Neural progenitor cell (in vitro differentiated cells): ENCODE results near the gene DHDH. TPM values are rescaled to one million over a fixed set of nuclear protein-coding genes. Genes with fewer than 3 reads are reported as not detected.
"Not testable (repeated sequence)": the region's sequence is repeated elsewhere in the genome, so short reads cannot be mapped to it uniquely, and the experiment has no call there.

ENCODE experiments used
- DNase-seq: peaks from one replicate; pipeline ENCODE4 v3.0.0-alpha.2; 2016; ENCODE audit warnings: low spot score
- H2AFZ ChIP-seq: fragments of 200-600 bp; sonication (generic); replicated peaks from 2 replicates; pipeline ENCODE4 v1.6.1; 2016; ENCODE audit warnings: antibody characterized with exemption
- H3F3A ChIP-seq: fragments of 200-600 bp; sonication (generic); 2 replicates; pipeline ENCODE4 v1.6.1; 2016; ENCODE audit warnings: antibody characterized with exemption, low read depth
- H3K27ac ChIP-seq: fragments of 200-600 bp; sonication (generic); 2 replicates; pipeline ENCODE4 v1.5.1; 2016; ENCODE audit warnings: mild to moderate bottlenecking
- H3K27me3 ChIP-seq: fragments of 200-600 bp; sonication (generic); 2 replicates; pipeline ENCODE4 v1.6.1; 2016; ENCODE audit warnings: mild to moderate bottlenecking, moderate library complexity
- H3K36me3 ChIP-seq: fragments of 200-600 bp; sonication (generic); 2 replicates; pipeline ENCODE4 v1.5.1; 2016
- H3K4me1 ChIP-seq: fragments of 200-600 bp; sonication (generic); 2 replicates; pipeline ENCODE4 v1.6.1; 2016; ENCODE audit warnings: mixed run types
- H3K4me2 ChIP-seq: fragments of 200-600 bp; sonication (generic); 2 replicates; pipeline ENCODE4 v1.6.1; 2016
- H3K4me3 ChIP-seq: fragments of 200-600 bp; sonication (generic); 2 replicates; pipeline ENCODE4 v1.5.1; 2016
- H3K79me2 ChIP-seq: fragments of 200-600 bp; sonication (generic); 2 replicates; pipeline ENCODE4 v1.6.1; 2016; ENCODE audit warnings: low read depth
- H3K9ac ChIP-seq: fragments of 200-600 bp; sonication (generic); 2 replicates; pipeline ENCODE4 v1.6.1; 2016
- H3K9me3 ChIP-seq: fragments of 200-600 bp; sonication (generic); 2 replicates; pipeline ENCODE4 v1.5.1; 2016; ENCODE audit warnings: low read depth
- H4K20me1 ChIP-seq: fragments of 200-600 bp; sonication (generic); 2 replicates; pipeline ENCODE4 v1.6.1; 2016; ENCODE audit warnings: low read depth
- H3K27ac Mint-ChIP-seq: 3 replicates; pipeline ENCODE4 v1.8.0; 2021; ENCODE audit warnings: mixed read lengths
- H3K27me3 Mint-ChIP-seq: 2 replicates; pipeline ENCODE4 v1.8.0; 2022; ENCODE audit warnings: low read depth, mild to moderate bottlenecking, inconsistent platforms, moderate library complexity, mixed read lengths; ENCODE audit not compliant: insufficient read depth
- H3K36me3 Mint-ChIP-seq: 3 replicates; pipeline ENCODE4 v1.8.0; 2021; ENCODE audit warnings: mixed read lengths
- H3K4me1 Mint-ChIP-seq: 3 replicates; pipeline ENCODE4 v1.8.0; 2021; ENCODE audit warnings: mixed read lengths
- H3K4me3 Mint-ChIP-seq: 3 replicates; pipeline ENCODE4 v1.8.0; 2021; ENCODE audit warnings: mild to moderate bottlenecking, moderate library complexity, mixed read lengths
- H3K9me3 Mint-ChIP-seq: 3 replicates; pipeline ENCODE4 v1.8.0; 2020; ENCODE audit warnings: mixed read lengths
- EZH2 ChIP-seq: fragments of 200-600 bp; sonication (generic); IDR thresholded peaks from 2 replicates; pipeline ENCODE4 v1.6.1; 2017; ENCODE audit warnings: antibody characterized with exemption, mild to moderate bottlenecking, moderate library complexity
- EZH2phosphoT487 ChIP-seq: fragments of 200-600 bp; sonication (generic); IDR thresholded peaks from 2 replicates; pipeline ENCODE4 v1.6.1; 2017; ENCODE audit warnings: antibody characterized with exemption
- total RNA-seq: library from RNA; depleted of rRNA; stranded (reverse); fragments of >200 nt; gene quantifications from 2 replicates; pipeline ENCODE4 v1.2.3, GENCODE V29; 2015; ENCODE audit warnings: low replicate concordance
- TF ChIP-seq, protein P1 (sequence below): fragments of 200-600 bp; sonication (generic); IDR thresholded peaks from 2 replicates; pipeline ENCODE4 v1.5.1; 2017; ENCODE audit warnings: antibody characterized with exemption, mild to moderate bottlenecking

The DHDH gene
- total RNA-seq, 1 donor from 2014 or later = not detected

DNA sequence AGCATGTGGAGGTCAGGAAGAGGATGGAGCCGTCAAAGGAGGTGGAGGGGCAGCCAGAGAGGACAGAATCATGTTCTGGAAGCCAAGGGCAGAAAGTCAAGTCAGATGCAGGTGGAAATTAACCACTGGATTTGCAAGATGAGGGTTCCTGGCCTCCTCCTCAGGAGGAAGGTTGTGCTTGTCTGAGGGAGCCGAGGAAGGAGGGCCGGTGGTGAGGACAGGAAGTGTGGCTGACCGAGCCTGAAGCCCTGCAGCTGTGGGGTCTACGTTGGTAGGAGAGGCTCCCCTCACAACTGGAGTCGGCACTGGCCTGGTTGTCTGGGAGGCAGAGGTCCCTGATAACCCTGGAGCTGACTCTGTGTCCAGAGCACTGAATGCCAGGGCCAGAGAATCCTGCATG, 15.4 kb upstream of the DHDH start:
- no peak for DNase-seq
- H3K9me3 ChIP-seq = no peaks in the 10 kb centered on the region
- no peak overlapping the region for H3K27ac ChIP-seq
- Mint-ChIP-seq H3K4me1 (no peaks in the 10 kb centered on the region), H3K9me3 (no peaks in the 10 kb centered on the region), H3K4me3 (no peak overlapping the region), H3K27ac (no peak overlapping the region), H3K36me3 (peaks cover 24% of the 10 kb centered on the region), H3K27me3 (peaks cover 2% of the 10 kb centered on the region)
- no peaks in the 10 kb centered on the region for H3K36me3 ChIP-seq
- no peaks in the 10 kb centered on the region for H3F3A ChIP-seq
- H3K27me3 ChIP-seq = no peaks in the 10 kb centered on the region
- H2AFZ ChIP-seq = no peak overlapping the region
- TF ChIP-seq EZH2phosphoT487 = no peak
- TF ChIP-seq EZH2 = no peak
- TF ChIP-seq, protein P1, sequence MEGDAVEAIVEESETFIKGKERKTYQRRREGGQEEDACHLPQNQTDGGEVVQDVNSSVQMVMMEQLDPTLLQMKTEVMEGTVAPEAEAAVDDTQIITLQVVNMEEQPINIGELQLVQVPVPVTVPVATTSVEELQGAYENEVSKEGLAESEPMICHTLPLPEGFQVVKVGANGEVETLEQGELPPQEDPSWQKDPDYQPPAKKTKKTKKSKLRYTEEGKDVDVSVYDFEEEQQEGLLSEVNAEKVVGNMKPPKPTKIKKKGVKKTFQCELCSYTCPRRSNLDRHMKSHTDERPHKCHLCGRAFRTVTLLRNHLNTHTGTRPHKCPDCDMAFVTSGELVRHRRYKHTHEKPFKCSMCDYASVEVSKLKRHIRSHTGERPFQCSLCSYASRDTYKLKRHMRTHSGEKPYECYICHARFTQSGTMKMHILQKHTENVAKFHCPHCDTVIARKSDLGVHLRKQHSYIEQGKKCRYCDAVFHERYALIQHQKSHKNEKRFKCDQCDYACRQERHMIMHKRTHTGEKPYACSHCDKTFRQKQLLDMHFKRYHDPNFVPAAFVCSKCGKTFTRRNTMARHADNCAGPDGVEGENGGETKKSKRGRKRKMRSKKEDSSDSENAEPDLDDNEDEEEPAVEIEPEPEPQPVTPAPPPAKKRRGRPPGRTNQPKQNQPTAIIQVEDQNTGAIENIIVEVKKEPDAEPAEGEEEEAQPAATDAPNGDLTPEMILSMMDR = no peak
- H3K4me2 ChIP-seq = no peak overlapping the region
- no peak overlapping the region for H3K4me3 ChIP-seq
- H3K4me1 ChIP-seq = no peaks in the 10 kb centered on the region
- H3K9ac ChIP-seq = no peak overlapping the region
- no peaks in the 10 kb centered on the region for H3K79me2 ChIP-seq
- no peaks in the 10 kb centered on the region for H4K20me1 ChIP-seq

DNA sequence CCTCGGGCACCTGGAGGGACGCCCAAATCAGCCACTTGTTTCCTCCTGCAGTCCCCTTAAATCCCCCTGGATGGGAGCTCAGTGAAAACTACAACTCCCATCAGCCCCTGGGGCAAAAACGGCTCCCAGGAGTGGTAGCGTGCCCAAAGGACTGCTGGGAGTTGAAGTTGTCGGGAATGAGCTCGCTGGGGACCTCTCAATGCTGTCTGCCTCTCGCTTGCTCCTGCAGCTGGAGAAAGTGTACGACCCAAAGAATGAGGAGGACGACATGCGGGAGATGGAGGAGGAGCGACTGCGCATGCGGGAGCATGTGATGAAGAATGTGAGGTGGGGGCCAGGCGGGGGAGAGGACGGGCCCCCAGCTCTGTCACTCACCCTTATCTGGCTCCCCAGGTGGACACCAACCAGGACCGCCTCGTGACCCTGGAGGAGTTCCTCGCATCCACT, 14.7 kb upstream of the DHDH start:
- peak; percentile 77 for DNase-seq
- no peaks in the 10 kb centered on the region for H3F3A ChIP-seq
- H3K9me3 ChIP-seq = no peaks in the 10 kb centered on the region
- H3K4me3 ChIP-seq = no peak overlapping the region
- Mint-ChIP-seq H3K9me3 (no peaks in the 10 kb centered on the region), H3K27ac (no peak overlapping the region), H3K4me3 (peak overlapping the region; percentile 24), H3K36me3 (peaks cover 24% of the 10 kb centered on the region), H3K4me1 (no peaks in the 10 kb centered on the region), H3K27me3 (no peaks in the 10 kb centered on the region)
- H2AFZ ChIP-seq = no peak overlapping the region
- H3K36me3 ChIP-seq = no peaks in the 10 kb centered on the region
- H3K4me2 ChIP-seq = no peak overlapping the region
- TF ChIP-seq EZH2phosphoT487 = no peak
- TF ChIP-seq, protein P1 = no peak
- TF ChIP-seq EZH2 = no peak
- no peak overlapping the region for H3K9ac ChIP-seq
- no peaks in the 10 kb centered on the region for H3K27me3 ChIP-seq
- no peaks in the 10 kb centered on the region for H4K20me1 ChIP-seq
- H3K27ac ChIP-seq = no peak overlapping the region
- H3K4me1 ChIP-seq = no peaks in the 10 kb centered on the region
- no peaks in the 10 kb centered on the region for H3K79me2 ChIP-seq

DNA sequence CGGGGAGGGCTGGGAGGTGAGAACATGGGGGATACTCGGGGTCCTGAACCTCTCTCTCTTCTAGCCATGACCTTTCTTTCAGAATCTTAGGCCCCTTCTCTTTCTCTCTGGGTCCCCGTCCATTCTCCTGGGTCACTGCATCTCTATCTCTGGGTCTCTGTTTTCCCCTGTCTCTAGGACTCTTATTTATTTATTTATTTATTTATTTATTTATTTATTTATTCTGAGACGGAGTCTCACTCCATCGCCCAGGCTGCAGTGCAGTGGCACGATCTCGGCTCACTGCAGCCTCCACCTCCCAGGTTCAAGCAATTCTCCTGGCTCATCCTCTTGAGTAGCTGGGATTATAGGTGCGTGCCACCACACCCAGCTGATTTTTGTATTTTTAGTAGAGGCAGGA, 14.2 kb upstream of the DHDH start:
- peaks cover 21% of the 10 kb centered on the region for H3K36me3 Mint-ChIP-seq
- not testable (repeated sequence) for H4K20me1 ChIP-seq, H3F3A ChIP-seq, H3K9me3 ChIP-seq, H3K27ac ChIP-seq, H3K4me2 ChIP-seq, H3K9ac ChIP-seq, H3K4me3 ChIP-seq, H2AFZ ChIP-seq, DNase-seq, H3K27me3 ChIP-seq, H3K4me1 Mint-ChIP-seq, H3K27ac Mint-ChIP-seq, H3K9me3 Mint-ChIP-seq, H3K4me1 ChIP-seq, H3K4me3 Mint-ChIP-seq, H3K27me3 Mint-ChIP-seq, H3K79me2 ChIP-seq, H3K36me3 ChIP-seq

DNA sequence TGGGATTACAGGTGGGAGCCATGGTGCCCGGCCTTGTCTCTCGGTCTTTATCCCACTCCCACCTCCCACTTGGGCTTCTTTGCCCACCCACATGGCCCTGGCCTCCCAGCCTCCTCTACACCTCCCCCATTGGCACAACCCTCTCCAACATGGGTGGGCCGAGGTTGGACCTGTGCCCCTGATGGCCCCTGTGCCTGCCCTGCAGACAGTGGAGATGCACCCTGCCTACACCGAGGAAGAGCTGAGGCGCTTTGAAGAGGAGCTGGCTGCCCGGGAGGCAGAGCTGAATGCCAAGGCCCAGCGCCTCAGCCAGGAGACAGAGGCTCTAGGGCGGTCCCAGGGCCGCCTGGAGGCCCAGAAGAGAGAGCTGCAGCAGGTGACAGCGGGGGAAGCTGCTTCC, 12.6 kb upstream of the DHDH start:
- Histone ChIP-seq H3K27me3 (no peaks in the 10 kb centered on the region), H2AFZ (no peak overlapping the region), H3K36me3 (no peaks in the 10 kb centered on the region), H3K9ac (no peak overlapping the region), H4K20me1 (no peaks in the 10 kb centered on the region), H3K27ac (no peak overlapping the region), H3K9me3 (no peaks in the 10 kb centered on the region), H3K4me2 (no peak overlapping the region), H3K4me1 (no peaks in the 10 kb centered on the region), H3K4me3 (no peak overlapping the region), H3K79me2 (no peaks in the 10 kb centered on the region), H3F3A (no peaks in the 10 kb centered on the region)
- TF ChIP-seq, protein P1 = no peak
- no peak for TF ChIP-seq EZH2phosphoT487
- TF ChIP-seq EZH2 = no peak
- Mint-ChIP-seq H3K4me3 (no peak overlapping the region), H3K27ac (no peak overlapping the region), H3K36me3 (peaks cover 16% of the 10 kb centered on the region), H3K4me1 (no peaks in the 10 kb centered on the region), H3K9me3 (no peaks in the 10 kb centered on the region), H3K27me3 (no peaks in the 10 kb centered on the region)
- no peak for DNase-seq
